CD14-positive monocyte (primary cell): ENCODE results near the gene SUCLG2. TPM values are rescaled to one million over a fixed set of nuclear protein-coding genes. Genes with fewer than 3 reads are reported as not detected.

Source experiments
- DNase-seq, 3 donors: peaks; one replicate each; pipeline ENCODE4 v3.0.0-alpha.2; 2011 to 2022
- H2AFZ ChIP-seq: 2 replicates; pipeline ENCODE4 v1.6.0; 2012; ENCODE audit warnings: mild to moderate bottlenecking, low read depth, low read length, inconsistent platforms; ENCODE audit not compliant: insufficient read depth, poor library complexity, severe bottlenecking
- H3K27ac ChIP-seq, 2 donors: 1 replicate in 1 of 2; 2 replicates in 1 of 2; pipeline ENCODE4 v1.5.1; 2012 to 2013; ENCODE audit warnings: low read length in 2 of 2, control low read depth in 1 of 2, inconsistent platforms in 1 of 2, low read depth in 1 of 2, mild to moderate bottlenecking in 1 of 2
- H3K27me3 ChIP-seq, 2 donors: one replicate each; pipeline versions ENCODE4 v1.6.0 to v1.6.1; 2011 to 2013; ENCODE audit warnings: low read length in 2 of 2; ENCODE audit not compliant: control insufficient read depth in 2 of 2, insufficient read depth in 2 of 2
- H3K36me3 ChIP-seq, 2 donors: replicated peaks in 1 of 2; 1 replicate in 1 of 2; 2 replicates in 1 of 2; pipeline versions ENCODE4 v1.5.1 to v1.6.1; 2012 to 2013; ENCODE audit warnings: low read length in 2 of 2, control low read depth in 1 of 2, inconsistent platforms in 1 of 2, mild to moderate bottlenecking in 1 of 2; ENCODE audit not compliant: insufficient read depth in 2 of 2, control insufficient read depth in 1 of 2
- H3K4me1 ChIP-seq, 2 donors: 1 replicate in 1 of 2; 2 replicates in 1 of 2; pipeline versions ENCODE4 v1.5.1 to v1.6.1; 2012 to 2013; ENCODE audit warnings: low read length in 2 of 2, control low read depth in 1 of 2, inconsistent platforms in 1 of 2, mild to moderate bottlenecking in 1 of 2, moderate library complexity in 1 of 2; ENCODE audit not compliant: insufficient read depth in 2 of 2, control insufficient read depth in 1 of 2
- H3K4me2 ChIP-seq: replicated peaks from 2 replicates; pipeline ENCODE3; 2012; ENCODE audit warnings: low read length, moderate library complexity, mild to moderate bottlenecking; ENCODE audit not compliant: poor library complexity, severe bottlenecking; ENCODE audit errors: extremely low read depth
- H3K4me3 ChIP-seq, 3 experiments: fragments of 200-600 bp in 1 of 3; sonication (generic) in 1 of 3; replicated peaks in 1 of 3; 1 replicate in 2 of 3; 2 replicates in 1 of 3; pipeline ENCODE4 v1.5.1; 2011 to 2013; ENCODE audit warnings: low read length in 3 of 3, mild to moderate bottlenecking in 3 of 3, control low read depth in 2 of 3, low read depth in 2 of 3, inconsistent platforms in 1 of 3, moderate library complexity in 1 of 3
- H3K79me2 ChIP-seq: 2 replicates; pipeline ENCODE4 v1.6.0; 2012; ENCODE audit warnings: mild to moderate bottlenecking, control low read depth, inconsistent platforms, low read length, moderate library complexity; ENCODE audit not compliant: insufficient read depth
- H3K9ac ChIP-seq: 2 replicates; pipeline ENCODE4 v1.6.0; 2017; ENCODE audit warnings: low read length, mild to moderate bottlenecking; ENCODE audit not compliant: insufficient read depth, poor library complexity, severe bottlenecking
- H3K9me3 ChIP-seq, 2 donors: replicated peaks in 1 of 2; 1 replicate in 1 of 2; 2 replicates in 1 of 2; pipeline versions ENCODE4 v1.5.1 to v1.6.1; 2012 to 2013; ENCODE audit warnings: low read length in 2 of 2, control low read depth in 1 of 2; ENCODE audit not compliant: control insufficient read depth in 1 of 2, insufficient read depth in 1 of 2
- H4K20me1 ChIP-seq: 2 replicates; pipeline ENCODE4 v1.6.0; 2012; ENCODE audit warnings: mild to moderate bottlenecking, low read length, control low read depth, moderate library complexity; ENCODE audit not compliant: insufficient read depth
- H3K27ac Mint-ChIP-seq, 7 donors: one replicate each; pipeline ENCODE4 v1.8.0; 2020; ENCODE audit warnings: mild to moderate bottlenecking in 7 of 7, mixed read lengths in 7 of 7, moderate library complexity in 6 of 7, inconsistent platforms in 2 of 7
- H3K27me3 Mint-ChIP-seq, 3 donors: one replicate each; pipeline ENCODE4 v1.8.0; 2021 to 2022; ENCODE audit warnings: low read depth in 3 of 3, mild to moderate bottlenecking in 3 of 3, mixed read lengths in 3 of 3, moderate library complexity in 3 of 3, inconsistent platforms in 1 of 3
- H3K36me3 Mint-ChIP-seq, 2 donors: one replicate each; pipeline ENCODE4 v1.8.0; 2020; ENCODE audit warnings: mixed read lengths in 2 of 2, inconsistent platforms in 1 of 2, mild to moderate bottlenecking in 1 of 2
- H3K4me1 Mint-ChIP-seq: one replicate; pipeline ENCODE4 v1.8.0; 2020; ENCODE audit warnings: mild to moderate bottlenecking, mixed read lengths
- H3K4me3 Mint-ChIP-seq, 2 donors: one replicate each; pipeline ENCODE4 v1.8.0; 2020; ENCODE audit warnings: mild to moderate bottlenecking in 2 of 2, mixed read lengths in 2 of 2, moderate library complexity in 1 of 2
- H3K9me3 Mint-ChIP-seq, 7 donors: one replicate each; pipeline ENCODE4 v1.8.0; 2020 to 2022; ENCODE audit warnings: mixed read lengths in 7 of 7, mild to moderate bottlenecking in 6 of 7, moderate library complexity in 6 of 7, inconsistent platforms in 2 of 7
- WGBS: methylation state at CpG from one replicate; pipeline ENCODE4 v1.1.5; 2013; ENCODE audit warnings: missing lambda C conversion rate; ENCODE audit not compliant: insufficient coverage; 5-methylcytosine and 5-hydroxymethylcytosine counted together
- intact Hi-C, 2 donors: fragments of 100-400 bp; cut with micrococcal nuclease; formaldehyde crosslinking; loops; one replicate each; pipeline versions ENCODE4 v1.15.0 to v1.15.1; 2023
- polyA plus RNA-seq, 3 donors: library from polyadenylated mRNA; depleted of rRNA in 1 of 3; unstranded in 2 of 3; stranded (reverse) in 1 of 3; fragments of 300-500 nt in 2 of 3; fragments of >200 nt in 1 of 3; fragmentation: Illumina TruSeq in 2 of 3; gene quantifications; 1 replicate in 2 of 3; 2 replicates in 1 of 3; pipeline ENCODE4 v1.2.3, GENCODE V29; 2012 to 2021
- TF ChIP-seq, protein P1 (sequence below): fragments of 200-600 bp; IDR thresholded peaks from one replicate; pipeline ENCODE4 v1.8.0; 2022; ENCODE audit warnings: antibody characterized with exemption, mild to moderate bottlenecking

The SUCLG2 gene
- polyA plus RNA-seq, 3 donors = 10.8 to 37.5 (median 32.9) TPM

DNA sequence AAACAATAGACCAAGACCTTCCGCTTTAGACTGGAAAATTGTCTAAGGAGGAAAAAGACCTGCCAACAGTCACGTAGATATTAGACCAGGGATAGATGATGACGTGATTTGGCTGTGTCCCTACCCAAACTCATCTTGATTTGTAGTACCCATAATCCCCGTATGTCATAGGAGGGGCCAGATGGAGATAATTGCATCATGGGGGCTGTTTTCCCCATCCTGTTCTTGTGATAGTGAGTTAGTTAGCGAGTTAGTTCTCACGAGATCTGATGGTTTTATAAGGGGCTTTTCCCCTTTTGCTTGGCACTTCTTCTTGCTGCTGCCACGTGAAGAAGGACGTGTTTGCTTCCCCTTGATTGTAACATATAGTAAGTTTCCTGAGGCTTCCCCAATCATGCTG, 31.7 kb upstream of the SUCLG2 start:
- H3K79me2 ChIP-seq = no peaks in the 10 kb centered on the region
- no peak overlapping the region for H3K4me3 ChIP-seq
- intact Hi-C loops = no loop called here
- no peak overlapping the region for H3K9ac ChIP-seq
- no peaks in the 10 kb centered on the region for H3K9me3 ChIP-seq
- whole genome bisulfite sequencing = no CpG with 5 or more reads among the region's 8 CpGs
- H3K27ac ChIP-seq = no peak overlapping the region
- Mint-ChIP-seq H3K9me3 (peaks cover 0 to 6% (median 0%) of the 10 kb centered on the region in 7 donors), H3K27ac (no peak overlapping the region), H3K27me3 (peaks cover 0 to 2% (median 0%) of the 10 kb centered on the region in 3 donors), H3K4me3 (no peak overlapping the region), H3K36me3 (no peaks in the 10 kb centered on the region), H3K4me1 (peaks cover 6% of the 10 kb centered on the region)
- H3K4me2 ChIP-seq = no peak overlapping the region
- TF ChIP-seq, protein P1, sequence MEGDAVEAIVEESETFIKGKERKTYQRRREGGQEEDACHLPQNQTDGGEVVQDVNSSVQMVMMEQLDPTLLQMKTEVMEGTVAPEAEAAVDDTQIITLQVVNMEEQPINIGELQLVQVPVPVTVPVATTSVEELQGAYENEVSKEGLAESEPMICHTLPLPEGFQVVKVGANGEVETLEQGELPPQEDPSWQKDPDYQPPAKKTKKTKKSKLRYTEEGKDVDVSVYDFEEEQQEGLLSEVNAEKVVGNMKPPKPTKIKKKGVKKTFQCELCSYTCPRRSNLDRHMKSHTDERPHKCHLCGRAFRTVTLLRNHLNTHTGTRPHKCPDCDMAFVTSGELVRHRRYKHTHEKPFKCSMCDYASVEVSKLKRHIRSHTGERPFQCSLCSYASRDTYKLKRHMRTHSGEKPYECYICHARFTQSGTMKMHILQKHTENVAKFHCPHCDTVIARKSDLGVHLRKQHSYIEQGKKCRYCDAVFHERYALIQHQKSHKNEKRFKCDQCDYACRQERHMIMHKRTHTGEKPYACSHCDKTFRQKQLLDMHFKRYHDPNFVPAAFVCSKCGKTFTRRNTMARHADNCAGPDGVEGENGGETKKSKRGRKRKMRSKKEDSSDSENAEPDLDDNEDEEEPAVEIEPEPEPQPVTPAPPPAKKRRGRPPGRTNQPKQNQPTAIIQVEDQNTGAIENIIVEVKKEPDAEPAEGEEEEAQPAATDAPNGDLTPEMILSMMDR = no peak
- no peaks in the 10 kb centered on the region for H3K36me3 ChIP-seq
- no peaks in the 10 kb centered on the region for H4K20me1 ChIP-seq
- peaks cover 0 to 22% of the 10 kb centered on the region in 2 donors for H3K4me1 ChIP-seq
- DNase-seq = peak in 1 of 3 donors; percentile 5
- no peaks in the 10 kb centered on the region for H3K27me3 ChIP-seq
- no peak overlapping the region for H2AFZ ChIP-seq

DNA sequence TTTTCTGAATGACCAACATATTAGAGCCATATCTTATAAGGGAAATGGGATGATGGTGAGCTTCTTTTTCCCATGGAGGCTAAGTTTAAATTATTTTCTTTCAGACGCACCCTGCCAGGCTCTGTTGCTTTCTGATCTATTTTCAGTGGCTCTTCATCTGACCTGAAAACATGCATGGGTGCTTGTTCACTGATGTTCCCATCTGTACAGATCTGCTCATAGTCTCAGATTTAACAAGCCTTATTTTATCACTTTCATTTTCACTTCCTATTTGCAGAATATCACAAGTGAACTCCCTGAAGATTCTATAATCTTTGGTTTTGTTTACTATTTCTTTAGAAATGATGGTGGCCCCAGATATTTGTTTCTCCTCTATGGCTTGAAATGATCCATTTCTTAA, 31.1 kb upstream of the SUCLG2 start:
- Mint-ChIP-seq H3K36me3 (no peaks in the 10 kb centered on the region), H3K4me1 (peaks cover 6% of the 10 kb centered on the region), H3K27ac (peak overlapping the region in 1 of 7 donors; percentile 21), H3K27me3 (peaks cover 0 to 2% (median 0%) of the 10 kb centered on the region in 3 donors), H3K4me3 (no peak overlapping the region), H3K9me3 (peaks cover 0 to 6% (median 0%) of the 10 kb centered on the region in 7 donors)
- no peaks in the 10 kb centered on the region for H3K9me3 ChIP-seq
- H3K27me3 ChIP-seq = no peaks in the 10 kb centered on the region
- no peak overlapping the region for H3K9ac ChIP-seq
- no peaks in the 10 kb centered on the region for H3K79me2 ChIP-seq
- peak in 1 of 3 donors; percentile 4 for DNase-seq
- no peak overlapping the region for H3K27ac ChIP-seq
- no peaks in the 10 kb centered on the region for H4K20me1 ChIP-seq
- no CpG with 5 or more reads among the region's 1 CpG for WGBS
- no peaks in the 10 kb centered on the region for H3K36me3 ChIP-seq
- peak overlapping the region in 1 of 3 experiments; percentile 6 for H3K4me3 ChIP-seq
- intact Hi-C loops = no loop called here
- TF ChIP-seq, protein P1 = no peak
- peaks cover 0 to 22% of the 10 kb centered on the region in 2 donors for H3K4me1 ChIP-seq
- H2AFZ ChIP-seq = peak overlapping the region; percentile 30
- H3K4me2 ChIP-seq = no peak overlapping the region
